ENCODE measurements around the gene TGM2.

The TGM2 gene

DNA sequence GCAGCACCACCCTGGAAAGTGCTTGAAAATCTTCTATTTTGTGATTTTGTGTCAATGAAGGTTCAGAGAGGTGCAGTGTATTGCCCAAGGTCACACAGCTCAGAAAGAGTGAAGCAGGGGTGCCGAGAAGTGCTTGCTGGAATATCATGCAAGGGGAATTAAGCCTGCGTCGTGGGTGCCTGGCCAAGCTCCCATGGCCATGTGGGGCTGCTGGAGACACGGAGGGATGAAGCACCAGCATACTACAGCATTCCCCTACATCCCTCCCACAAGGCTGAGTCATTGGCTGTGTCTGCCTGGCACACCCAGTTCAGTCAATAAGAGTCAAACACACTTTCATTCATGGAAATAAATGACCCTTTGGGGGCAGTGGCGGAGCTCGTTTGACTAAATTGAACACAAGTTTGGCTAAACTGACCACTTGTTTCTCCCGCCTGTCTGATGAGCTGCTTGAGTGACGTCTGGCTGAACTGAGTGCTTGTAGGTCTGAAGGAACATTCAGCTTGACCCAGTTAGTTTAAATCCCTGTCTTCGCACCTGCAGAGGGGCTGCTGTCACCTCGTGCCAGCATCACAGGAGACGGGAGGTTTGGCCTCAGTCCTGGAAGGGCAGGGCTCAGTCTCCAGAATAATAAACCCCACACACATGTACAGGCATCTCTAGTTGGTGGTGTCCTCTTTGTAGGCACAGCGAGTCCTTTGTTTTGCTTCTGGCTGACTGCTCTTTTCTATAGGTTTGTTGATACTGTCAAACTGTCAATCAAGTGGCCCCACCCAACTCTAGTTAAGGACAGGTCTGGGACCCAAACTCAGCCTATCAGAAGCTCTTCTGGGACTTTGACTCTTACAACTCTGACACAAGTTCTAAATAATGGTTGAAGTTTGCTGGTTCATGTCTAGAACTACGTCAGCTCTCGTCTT lies 8.4 kb upstream of the TGM2 start:
- peak; percentile 92 for DNase-seq

DNA sequence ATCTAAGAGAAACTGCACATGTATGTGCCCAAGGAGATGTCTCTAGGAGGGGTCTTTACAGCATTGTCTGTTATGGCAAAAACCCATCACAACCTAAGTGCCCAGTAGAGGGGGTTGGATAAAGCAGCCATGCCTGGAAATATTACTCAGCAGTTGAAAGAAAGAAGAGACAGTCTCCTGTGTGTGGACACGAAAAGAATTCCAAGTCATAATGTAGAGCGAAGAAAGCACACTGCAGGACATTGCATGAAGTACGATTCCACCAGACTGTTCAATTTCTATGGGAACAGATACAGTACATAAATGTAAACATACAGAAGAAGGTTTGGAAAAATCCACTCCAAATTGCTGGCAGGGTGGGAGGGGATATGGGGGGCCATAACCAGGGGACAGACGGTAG lies 7.3 kb upstream of the TGM2 start:
- peak; percentile 45 for DNase-seq

DNA sequence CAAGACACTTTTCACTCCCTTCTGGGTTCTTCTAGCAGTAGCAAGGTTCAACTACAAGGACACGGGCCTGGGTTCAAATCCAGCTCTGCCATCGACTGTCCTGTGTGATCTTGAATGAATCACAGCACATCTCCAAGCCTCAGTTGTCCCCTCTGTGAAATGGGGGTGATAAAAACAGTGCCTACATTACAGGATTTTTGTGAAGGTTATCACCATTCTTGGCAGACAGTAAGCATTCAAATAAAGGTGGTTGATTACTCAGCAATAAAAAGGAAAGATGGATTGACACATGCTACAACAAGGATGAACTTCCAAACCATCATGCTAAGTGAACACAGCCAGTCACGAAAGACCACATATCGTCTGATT lies 6.6 kb upstream of the TGM2 start:
- no peak for DNase-seq

DNA sequence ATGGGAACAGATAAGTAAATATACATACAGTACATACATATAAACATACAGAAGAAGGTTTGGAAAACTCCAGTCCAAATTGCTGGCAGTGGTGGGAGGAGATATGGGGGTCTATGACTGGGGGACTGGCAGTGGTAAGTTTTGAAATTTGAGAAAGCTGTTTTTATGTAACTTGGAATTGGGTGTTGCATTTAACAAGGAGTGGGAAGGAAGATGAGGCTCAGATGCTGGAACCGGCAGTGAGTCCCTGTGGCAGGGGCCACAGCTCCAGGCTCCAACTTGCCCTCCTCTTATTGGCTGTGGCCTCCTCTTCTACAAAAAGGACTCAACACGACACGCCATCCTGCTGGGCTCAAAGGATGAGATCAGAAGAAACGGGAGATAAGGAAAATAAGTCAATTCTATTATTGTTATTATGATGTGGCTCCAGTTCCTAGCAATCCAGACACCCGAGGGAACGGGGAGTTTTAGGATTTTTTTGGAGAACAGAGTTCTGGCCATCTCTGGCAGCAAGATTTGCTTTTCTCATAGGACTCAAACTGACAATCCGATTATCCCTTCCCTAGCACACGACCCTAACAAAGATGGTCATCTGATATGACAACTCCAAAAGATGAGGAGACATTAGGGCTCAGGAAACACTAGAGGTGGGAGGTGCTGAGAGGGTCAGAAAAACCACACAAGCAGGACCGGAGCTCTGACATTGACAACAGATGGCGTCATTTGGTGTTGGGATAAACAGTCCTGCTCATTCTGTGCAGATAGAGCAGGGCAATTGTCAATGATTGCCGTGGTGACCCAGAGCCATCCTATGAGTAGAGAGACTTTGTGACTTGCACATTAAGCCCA lies 6.0 kb upstream of the TGM2 start:
- no peak for DNase-seq

DNA sequence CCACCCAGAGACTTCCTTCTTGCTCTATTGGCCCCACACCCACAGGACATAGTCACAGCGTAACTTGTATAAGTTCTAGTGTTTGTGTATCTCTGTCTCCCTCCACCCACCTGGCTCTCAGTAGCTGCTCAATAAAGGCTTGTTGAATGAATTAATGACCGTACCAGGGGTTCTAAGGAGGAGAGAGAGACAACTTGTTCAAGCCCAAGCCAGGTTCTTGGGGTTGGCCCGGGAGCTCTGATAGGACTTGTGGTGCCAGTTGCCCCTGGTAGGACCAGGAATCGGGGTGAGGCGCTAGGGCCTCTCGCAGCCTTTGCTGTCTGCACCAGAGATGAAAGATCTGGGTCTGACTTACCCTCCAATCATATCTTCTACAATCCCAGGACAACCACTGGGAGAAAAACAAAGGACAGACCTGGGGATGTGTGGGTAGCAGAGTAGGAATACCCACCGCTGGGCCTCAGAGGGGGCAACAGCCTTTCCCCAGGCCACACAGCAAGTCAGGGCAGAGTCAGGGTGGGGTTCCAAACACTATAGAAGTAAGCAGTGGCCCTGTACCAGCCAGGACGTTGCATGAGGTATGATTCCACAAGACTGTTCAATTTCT lies 5.3 kb upstream of the TGM2 start:
- no peak for DNase-seq

DNA sequence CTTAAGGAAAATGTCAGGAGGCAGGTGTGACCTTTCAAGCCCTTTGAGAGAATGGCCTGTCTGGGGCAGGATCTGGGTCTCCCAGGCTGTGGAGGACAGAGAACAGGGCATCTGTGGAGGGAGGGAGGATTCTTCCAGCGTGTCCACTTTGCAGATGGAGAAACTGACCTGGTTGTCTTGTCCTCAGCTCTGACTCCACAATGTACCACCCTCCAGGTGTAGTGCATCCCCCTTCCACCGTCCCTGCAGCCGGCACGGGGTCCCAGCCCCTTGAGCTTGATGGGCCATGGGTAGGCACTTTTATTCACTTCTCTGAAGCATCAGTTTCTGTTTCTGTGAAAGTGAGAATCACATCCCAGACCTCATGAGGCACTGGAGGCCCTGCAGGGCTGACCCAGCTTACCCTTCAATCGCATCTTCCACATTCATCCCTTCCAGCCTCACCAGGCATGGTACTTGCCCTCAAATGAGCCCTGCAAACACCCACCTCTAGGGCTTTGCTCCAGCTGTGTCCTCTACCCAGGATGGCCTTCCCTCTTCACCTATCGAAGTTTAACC lies 4.6 kb upstream of the TGM2 start:
- DNase-seq, result no peak

DNA sequence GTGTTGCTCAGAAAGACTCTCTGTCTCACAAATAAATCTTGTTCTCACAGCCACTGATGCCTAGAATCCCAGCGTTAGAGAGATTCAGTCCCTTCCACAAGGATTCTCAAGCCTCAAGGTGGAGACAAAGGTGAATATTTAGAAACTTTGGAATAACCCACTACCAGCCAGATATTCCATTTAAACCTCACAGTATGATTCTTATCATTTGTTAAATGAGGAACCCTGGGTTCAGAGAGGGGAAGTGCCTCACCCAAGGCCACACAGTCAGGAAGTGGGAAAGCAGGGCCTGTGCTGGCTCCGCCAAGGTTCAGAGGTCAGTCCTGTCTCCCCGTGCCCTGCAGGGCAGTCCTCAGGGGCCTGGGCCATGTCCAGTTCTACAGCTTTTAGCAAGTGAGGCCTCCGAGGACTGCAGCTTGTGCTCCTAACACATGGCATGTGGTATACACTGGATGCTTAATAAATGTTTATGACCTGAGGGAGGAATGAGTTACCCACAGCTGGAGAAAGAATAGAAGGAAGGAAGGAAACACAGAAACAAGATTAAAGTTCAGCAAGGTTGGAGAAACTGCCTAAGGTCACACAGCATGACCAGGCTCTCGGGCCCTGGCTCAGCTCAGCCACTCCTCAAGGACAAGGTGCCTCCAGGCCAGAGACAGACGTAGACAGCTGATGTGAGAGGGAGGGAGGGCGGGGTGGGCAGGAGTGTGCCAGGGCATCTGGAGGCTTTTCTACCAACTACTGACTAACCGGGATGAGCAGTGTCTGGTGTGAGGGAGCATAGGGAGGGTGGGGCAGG lies 3.9 kb upstream of the TGM2 start:
- no peak for DNase-seq

DNA sequence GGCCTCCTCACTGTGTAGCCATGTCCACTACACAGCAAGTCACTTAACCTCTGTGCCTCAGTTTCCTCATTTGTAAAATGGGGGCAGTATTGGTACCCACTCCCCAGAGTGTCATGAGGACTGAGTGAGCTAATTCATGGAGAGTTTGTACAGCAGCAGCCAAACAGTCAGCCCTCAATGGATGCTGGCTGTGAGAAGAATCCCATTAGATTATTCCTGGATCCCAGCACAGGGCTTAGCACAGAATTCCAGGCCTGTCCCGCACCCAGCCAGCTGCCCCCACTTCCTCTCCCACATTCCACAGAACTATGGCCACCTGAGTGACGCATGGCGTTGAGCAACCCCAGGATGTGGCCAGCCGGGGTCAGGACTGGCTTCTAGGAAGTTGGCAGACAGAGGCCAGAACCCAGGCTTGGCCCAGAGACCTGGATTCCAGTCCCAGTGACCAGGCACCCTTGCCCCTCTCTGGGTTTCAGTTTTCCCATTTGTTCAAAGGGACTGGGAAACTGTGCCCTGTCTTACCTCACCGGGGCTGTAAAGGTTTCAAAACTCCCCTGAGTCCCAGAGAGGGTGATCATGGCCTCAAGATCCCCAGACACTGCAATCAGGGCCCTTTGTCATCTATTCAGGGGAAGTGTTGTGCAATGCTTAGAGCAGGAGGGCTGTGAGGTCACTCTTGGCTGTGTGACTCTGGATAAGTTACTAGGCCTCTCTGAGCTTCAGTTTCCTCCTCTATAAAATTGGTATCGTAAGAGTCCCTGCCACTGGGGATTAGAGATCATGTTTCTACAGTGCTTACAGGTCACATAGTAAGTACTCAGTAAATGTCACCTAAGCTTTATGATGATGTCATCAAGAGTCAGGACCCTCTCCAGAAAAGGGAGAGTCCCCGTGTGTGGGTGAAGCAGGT lies 3.0 kb upstream of the TGM2 start:
- peak; percentile 97 for DNase-seq

DNA sequence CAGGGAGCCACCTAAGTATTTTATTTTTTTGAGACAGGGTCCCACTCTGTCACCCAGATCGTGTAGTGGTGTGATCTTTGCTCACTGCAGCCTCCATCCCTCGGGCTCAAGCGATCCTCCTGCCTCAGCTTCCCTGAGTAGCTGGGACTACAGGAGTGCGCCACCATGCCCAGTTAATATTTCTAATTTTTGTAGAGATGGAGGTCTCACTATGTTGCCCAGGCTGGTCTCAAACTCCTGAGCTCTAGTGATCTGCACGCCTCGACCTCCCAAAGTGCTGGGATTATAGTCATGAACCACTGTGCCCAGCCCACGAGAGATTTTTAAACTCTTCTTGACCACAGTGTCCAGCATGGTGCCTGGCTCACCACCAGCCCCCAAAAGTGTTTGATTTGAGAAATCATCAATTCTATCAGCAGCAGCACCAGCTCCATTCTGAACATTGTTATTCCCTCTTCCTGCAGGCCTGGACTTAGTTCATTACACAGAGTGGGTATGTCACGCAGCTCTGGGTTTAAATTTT lies 2.3 kb upstream of the TGM2 start:
- DNase-seq, result no peak

DNA sequence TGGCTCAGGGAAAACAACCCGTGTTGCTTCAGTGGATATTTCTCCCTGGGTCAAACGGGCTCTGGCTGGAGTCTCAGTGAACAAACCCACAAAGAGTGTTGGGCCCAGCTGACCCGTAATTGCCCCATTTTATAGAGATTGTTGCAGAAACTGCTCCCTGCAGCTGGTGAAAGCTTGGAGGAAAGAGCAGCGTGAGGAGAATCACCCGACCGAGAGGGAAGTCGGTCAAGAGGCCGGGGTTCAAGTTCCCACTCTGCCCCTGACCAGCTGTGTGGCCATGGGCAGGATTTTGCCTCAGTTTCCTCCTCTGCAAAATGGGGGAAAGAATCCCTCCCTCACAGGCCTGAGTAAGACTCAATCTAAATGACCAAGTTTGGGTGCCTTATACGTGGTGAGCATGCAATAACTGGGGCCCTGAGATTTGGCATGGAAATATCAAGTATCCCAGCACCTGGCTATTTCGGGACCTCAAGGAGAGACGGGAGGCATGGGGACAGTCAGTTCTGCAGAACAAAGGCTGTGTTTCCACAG lies 1.7 kb upstream of the TGM2 start:
- no peak for DNase-seq

DNA sequence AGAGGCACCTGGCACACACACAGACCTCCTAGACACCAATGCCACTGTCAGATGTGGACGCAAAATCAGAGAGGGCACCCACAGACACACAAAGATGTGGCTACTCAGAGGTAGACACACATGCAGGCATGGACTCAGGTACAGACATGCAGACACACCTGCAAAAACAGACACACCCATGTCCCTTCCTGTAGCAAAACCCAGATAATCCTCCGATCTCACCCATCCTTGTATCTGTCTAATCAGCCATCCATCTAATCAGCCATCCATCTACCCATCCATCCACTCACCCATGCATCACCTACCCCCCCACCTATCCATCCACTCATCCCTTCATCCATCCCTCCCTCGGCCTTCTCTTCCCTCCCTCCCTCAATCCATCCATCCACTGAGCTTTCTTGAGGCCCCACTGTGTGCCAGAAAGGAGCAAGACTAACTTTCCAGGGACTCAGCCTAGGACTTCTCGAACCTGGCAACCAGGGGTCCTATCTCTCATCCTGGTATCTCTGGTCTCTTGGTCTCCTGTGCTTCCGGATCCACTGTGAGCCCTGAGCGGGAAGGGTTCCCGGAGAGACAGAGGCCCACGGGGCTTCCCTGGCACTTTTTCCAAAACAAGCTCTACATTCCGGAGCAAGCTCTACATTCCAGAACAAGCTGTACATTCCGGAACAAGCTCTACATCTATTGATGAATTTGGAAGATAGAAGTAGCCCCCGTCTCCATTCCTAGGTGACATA lies 1.1 kb upstream of the TGM2 start:
- no peak for DNase-seq

DNA sequence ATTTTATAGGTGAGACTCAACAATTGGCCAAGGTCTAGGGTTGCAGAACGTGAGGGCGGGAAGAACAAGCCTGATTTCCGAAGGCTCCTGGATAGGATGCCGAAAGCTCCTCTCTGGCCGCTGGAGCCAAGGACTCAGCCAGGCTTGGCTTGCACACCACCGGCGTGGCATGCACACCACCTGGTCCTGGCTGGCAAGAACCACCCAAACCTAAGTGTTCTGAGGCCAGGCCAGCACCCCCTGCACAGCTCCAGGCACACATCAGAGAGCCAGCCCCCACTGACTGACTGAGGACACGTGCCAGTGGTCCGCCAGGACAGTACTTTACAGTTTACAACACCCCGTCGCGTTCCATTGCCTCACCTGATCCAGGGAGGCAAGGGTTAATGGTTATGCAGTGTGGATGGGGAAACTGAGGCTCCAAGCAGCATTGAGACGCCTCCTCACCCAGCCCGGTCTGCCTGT lies 414 bp downstream of the TGM2 start:
- DNase-seq, result no peak

DNA sequence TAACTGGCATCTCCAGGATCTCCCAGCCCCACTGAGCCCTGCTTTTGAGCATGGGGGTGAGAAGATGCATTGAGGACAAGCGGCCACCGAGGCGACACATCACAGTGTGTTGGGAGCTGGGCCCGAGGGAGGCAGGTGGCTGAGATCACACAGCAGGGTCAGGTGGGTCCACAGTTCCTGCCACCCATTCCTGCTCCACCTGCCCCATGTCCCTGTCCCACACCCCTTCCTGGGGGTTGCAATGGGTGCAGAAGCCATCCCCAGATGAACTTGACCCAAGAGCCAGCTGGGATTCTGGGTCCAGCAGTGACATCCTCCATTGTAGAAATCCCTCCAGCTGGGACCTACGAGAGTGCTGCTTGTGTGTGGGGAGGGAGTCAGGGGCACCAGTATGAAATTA lies 1.0 kb downstream of the TGM2 start:
- DNase-seq, result no peak

DNA sequence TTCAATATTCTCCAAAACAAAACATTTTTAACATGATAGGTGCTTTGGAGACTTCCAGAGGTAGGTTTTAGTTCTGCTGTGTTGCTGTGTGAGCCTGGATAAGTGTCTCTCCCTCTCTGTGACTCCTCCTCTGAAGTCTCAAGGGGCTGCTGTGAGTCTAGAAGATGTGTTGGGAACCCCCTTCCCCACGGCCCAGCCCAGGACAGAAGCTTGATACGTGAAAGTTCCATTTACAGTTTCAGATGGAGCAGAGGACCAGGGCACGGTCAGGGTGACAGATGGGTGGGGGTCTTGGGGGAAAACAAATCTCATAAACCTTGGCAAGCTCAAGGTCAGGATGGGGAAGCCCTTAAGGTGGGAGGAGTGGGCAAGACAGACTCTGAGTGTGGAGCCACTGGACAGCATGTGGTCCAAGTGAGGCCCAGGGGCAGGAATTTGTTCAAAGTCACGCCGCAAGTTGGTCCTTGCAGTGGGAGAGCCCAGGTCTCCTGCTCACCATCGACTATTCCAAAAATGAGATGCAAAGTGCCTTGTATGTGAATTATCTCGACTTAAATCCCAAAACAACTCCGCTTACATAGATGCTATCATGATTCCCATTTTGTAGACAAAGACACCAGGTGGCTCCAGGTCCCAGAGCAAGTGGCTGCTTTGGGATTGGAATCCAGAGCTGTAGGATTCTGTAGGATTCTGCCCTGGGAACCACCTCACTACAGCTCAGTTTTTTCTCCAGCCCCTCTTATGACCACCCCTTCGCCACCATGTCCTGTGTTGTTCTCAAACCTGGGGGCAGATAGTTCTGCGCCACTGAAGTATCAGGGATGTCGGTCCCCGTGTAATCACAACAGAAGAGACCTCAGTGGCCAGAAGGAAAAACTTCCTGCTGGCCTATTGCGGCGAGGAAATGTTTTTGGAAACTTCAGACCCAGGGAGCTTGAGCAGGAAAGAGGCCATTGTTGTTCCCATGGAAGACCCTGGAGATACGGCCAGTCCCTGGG lies 1.9 kb downstream of the TGM2 start:
- no peak for DNase-seq

DNA sequence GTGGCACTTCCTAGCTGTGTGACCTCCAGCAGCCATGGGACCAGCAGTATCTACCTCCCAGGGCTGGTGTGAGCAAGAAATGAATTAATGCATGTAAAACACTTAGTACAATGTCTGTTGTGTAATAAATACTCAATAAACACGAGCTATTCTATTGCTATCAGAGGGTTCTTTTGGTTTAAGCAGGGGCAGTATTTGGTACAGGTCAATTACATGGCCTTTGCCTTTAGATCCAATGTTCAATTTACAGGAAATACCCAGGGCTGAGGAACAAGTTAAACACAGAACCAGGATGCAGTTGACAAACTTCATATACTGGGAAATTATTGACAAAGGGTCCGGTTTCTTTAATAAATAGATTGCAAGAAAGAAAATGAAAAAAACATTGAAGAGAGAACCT lies 2.9 kb downstream of the TGM2 start:
- no peak for DNase-seq

DNA sequence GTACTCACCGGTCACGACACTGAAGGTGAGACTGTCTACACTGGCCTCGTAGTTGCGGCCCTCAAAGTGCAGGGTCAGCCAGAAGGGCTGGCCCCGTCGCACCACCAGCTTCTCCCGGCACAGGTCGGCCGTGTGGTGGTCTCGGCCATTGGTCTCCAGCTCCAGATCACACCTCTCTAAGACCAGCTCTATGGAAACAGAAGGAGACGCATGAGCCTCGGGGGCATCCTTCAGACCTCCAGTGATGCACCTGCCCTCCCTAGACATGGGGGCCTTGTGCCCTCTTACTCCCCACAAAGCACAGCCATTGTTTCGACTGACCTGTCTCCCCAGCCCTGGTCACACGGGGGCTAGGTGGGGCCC lies 3.7 kb downstream of the TGM2 start:
- DNase-seq, result no peak

DNA sequence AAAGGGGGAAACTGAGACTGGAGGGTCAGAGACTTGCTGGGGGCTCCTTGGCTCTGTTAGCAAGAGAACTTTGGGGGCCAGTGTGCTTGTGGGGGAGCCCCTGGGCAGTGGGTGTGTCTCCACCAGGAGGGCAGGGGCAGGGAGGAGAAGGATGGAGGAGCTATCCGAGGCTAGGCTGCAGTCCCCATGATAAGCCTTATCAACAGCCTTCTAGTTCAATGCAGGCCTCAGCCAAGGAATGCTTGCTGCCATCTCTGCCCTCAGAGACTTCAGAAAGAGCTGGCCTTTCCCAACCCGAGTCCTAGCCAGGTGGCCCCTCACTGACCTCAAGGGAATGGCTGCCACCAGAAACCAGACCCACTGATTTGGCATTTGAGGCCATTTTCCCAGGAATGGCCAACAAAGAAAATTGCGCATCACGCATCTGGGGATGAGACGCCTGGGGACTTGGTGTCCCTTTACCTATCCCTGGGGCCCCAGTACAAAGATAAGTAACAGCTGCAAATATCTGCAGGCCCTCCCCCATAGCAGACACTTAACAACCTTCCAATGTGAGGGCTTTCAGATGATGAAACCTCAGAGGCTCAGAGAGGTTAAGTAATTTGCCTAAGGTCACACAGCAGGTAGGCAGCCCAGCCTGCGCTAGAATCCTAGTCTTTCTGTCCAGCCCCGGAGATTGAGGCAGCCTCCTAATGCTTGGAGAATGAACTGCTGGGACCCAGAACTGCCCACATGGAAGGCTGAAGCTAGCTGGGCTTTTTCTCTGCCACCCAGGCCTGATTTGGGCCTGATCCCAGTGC lies 4.9 kb downstream of the TGM2 start:
- DNase-seq, result no peak

DNA sequence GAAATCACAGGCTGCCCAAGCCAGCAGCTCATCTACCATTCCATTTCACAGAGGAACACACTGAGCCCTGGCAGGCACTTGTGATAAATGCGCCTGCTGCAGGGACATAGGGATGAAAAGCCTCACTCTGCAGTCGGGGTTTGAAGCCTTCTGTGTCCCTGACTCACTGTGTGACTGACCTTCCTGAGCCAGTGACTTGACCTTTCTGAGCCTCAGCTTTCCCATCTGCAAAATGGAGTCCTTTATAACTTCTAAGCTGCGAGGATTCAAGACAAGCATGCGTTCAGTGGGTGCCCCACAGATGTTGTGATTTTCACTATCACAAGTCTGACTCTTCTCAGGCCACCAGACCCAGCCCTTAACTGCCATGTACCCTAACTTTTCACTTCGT lies 5.5 kb downstream of the TGM2 start:
- no peak for DNase-seq
